ENCODE data around the gene NEK6. TPM values are rescaled to one million over a fixed set of nuclear protein-coding genes. Genes with fewer than 3 reads are reported as not detected.
A peak's percentile ranks its signal among the peaks of the same experiment; 100 is the strongest.

The NEK6 gene
- total RNA-seq (100 to 1,000 TPM; 104 to 132 TPM), polyA plus RNA-seq (ENCODE audit: insufficient read length in 6 of 6) (10 to 100 TPM; 38.4 to 47.0 (median 43.2) TPM)
- long read RNA-seq, donor 1, transcript NEK6-201 (10 exons, 3,447 nt) = major isoform, 8 of 457 reads
- long read RNA-seq, donor 1, partial matches to known transcripts = 447 of 457 reads
- long read RNA-seq, donor 1, other reads (novel, unspliced or antisense) = 0 of 457 reads
- long read RNA-seq, donor 2, transcript NEK6-201 (10 exons, 3,447 nt) = major isoform, 19 of 377 reads
- long read RNA-seq, donor 2, partial matches to known transcripts = 355 of 377 reads
- long read RNA-seq, donor 2, other reads (novel, unspliced or antisense) = 0 of 377 reads
- long read RNA-seq, donor 3, transcript NEK6-201 (10 exons, 3,447 nt) = major isoform, 15 of 310 reads
- long read RNA-seq, donor 3, partial matches to known transcripts = 295 of 310 reads
- long read RNA-seq, donor 3, other reads (novel, unspliced or antisense) = 0 of 310 reads
- long read RNA-seq, donor 4, transcript NEK6-201 (10 exons, 3,447 nt) = major isoform, 23 of 53 reads
- long read RNA-seq, donor 4, transcript NEK6-214 (10 exons, 2,573 nt) = minor isoform, 10 of 53 reads
- long read RNA-seq, donor 4, partial matches to known transcripts = 7 of 53 reads
- long read RNA-seq, donor 4, other reads (novel, unspliced or antisense) = 13 of 53 reads
- long read RNA-seq, donor 5, transcript NEK6-214 (10 exons, 2,573 nt) = minor isoform, 5 of 368 reads
- long read RNA-seq, donor 5, transcript NEK6-201 (10 exons, 3,447 nt) = major isoform, 16 of 368 reads
- long read RNA-seq, donor 5, partial matches to known transcripts = 208 of 368 reads
- long read RNA-seq, donor 5, other reads (novel, unspliced or antisense) = 139 of 368 reads
- long read RNA-seq, donor 6, transcript NEK6-201 (10 exons, 3,447 nt) = major isoform, 12 of 305 reads
- long read RNA-seq, donor 6, partial matches to known transcripts = 97 of 305 reads
- long read RNA-seq, donor 6, other reads (novel, unspliced or antisense) = 195 of 305 reads
- long read RNA-seq, donor 7, transcript NEK6-201 (10 exons, 3,447 nt) = major isoform, 5 of 492 reads
- long read RNA-seq, donor 7, partial matches to known transcripts = 319 of 492 reads
- long read RNA-seq, donor 7, other reads (novel, unspliced or antisense) = 166 of 492 reads
- long read RNA-seq, donor 8, transcript NEK6-201 (10 exons, 3,447 nt) = major isoform, 12 of 353 reads
- long read RNA-seq, donor 8, transcript NEK6-214 (10 exons, 2,573 nt) = minor isoform, 5 of 353 reads
- long read RNA-seq, donor 8, partial matches to known transcripts = 216 of 353 reads
- long read RNA-seq, donor 8, other reads (novel, unspliced or antisense) = 119 of 353 reads
- long read RNA-seq, donor 9 = 0 reads
- long read RNA-seq, donor 10, transcript NEK6-201 (10 exons, 3,447 nt) = major isoform, 35 of 61 reads
- long read RNA-seq, donor 10, partial matches to known transcripts = 3 of 61 reads
- long read RNA-seq, donor 10, other reads (novel, unspliced or antisense) = 19 of 61 reads
- long read RNA-seq, donor 11, transcript NEK6-201 (10 exons, 3,447 nt) = major isoform, 7 of 417 reads
- long read RNA-seq, donor 11, partial matches to known transcripts = 407 of 417 reads
- long read RNA-seq, donor 11, other reads (novel, unspliced or antisense) = 0 of 417 reads
- long read RNA-seq, donor 12, transcript NEK6-201 (10 exons, 3,447 nt) = major isoform, 18 of 397 reads
- long read RNA-seq, donor 12, partial matches to known transcripts = 378 of 397 reads
- long read RNA-seq, donor 12, other reads (novel, unspliced or antisense) = 0 of 397 reads

DNA sequence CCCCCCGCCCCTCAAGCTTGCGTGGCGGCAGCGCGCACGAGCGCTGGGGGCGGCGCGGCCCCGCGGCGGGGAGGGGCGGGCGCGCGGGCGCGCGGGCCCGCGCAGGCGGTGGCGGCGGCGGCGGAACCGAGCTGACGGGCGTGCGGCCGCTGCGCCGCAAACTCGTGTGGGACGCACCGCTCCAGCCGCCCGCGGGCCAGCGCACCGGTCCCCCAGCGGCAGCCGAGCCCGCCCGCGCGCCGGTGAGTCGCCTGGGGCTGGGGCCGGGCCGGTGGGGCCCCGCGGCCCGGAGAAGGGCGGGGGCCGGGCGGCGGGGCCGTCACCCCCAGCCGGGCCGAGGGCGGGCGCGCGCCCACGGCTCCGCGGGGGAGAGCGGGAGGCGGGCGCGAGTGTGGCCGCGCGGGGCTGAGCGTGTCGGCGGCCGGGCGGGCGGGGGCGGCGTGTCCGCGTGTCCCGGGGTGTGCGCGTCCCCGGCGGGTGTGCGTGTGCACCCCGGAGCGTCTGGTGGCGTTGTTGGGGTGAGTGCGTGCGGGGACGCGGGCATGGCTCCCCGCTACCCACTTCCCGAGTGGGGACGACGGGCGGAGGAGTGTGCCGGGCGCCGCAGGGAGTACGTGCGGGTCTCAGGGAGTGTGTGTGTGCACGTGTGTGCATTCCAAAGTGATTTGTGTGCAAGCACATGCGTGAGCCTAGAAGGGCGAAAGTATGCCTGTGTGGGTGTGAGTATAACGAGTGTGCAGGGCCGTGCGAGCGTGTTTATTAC lies at the start of gene NEK6:
TSS of gene NEK6 (plus strand) at position 106 of the 763 bp plus-strand sequence. CDS start 44,016 bp downstream, outside the sequence.
- Histone ChIP-seq H3K4me1 (peaks cover 32 to 58% of the 10 kb centered on the region in 2 donors), H3K27ac (peak within 1 kb of the TSS; percentile 94 to 96), H3K4me3 (peak within 1 kb of the TSS; percentile 66 to 73), H3K36me3 (peaks cover 0 to 2% of the 10 kb centered on the region in 2 donors), H3K9me3 (no peaks in the 10 kb centered on the region), H3K27me3 (no peaks in the 10 kb centered on the region)
- DNase-seq (peak in 1 of 4 donors; percentile 92), ATAC-seq (peak; percentile 41)
- TF ChIP-seq CTCF (IDR thresholded peaks at IDR 0.05) = no peak
- intact Hi-C loops (cut with DNase I) = no loop called here

- ATAC-seq (no peak), DNase-seq (no peak)
- H3K36me3 ChIP-seq = no peaks in the 10 kb centered on the region
- H3K9me3 ChIP-seq = no peaks in the 10 kb centered on the region
- H3K27ac ChIP-seq = no peak overlapping the region
- no peak for TF ChIP-seq CTCF (IDR thresholded peaks at IDR 0.05)
- intact Hi-C loops (cut with DNase I) = no loop called here
- no peak overlapping the region for H3K4me3 ChIP-seq
- H3K4me1 ChIP-seq = peaks cover 0 to 22% of the 10 kb centered on the region in 2 donors
- no peaks in the 10 kb centered on the region for H3K27me3 ChIP-seq
Measured at GRCh38 chr9:124208571-124208970, 49.2 kb upstream of the NEK6 start.

DNA sequence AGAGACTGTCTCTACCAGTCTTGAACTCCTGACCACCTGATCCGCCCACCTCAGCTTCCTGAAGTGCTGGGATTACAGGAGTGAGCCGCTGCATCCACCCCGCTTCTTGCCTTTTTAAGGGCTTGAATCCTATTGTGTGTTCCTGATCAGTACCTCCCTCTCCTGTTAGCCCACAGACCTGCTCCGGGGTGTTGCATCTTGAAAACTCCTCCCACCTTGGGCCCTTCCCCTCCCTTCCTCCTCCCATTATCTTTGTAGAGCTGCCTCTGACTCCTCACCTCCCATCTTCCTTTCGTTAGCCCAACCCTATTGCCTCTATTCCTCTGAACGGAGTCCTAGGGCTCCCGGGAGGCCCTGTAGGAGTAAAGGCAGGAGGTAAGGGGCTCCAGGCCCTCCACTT lies 48.5 kb upstream of the NEK6 start:
- TF ChIP-seq CTCF (IDR thresholded peaks at IDR 0.05) = no peak
- no peak for ATAC-seq
- intact Hi-C loops (cut with DNase I) = no loop called here
- H3K9me3 ChIP-seq = no peaks in the 10 kb centered on the region
- H3K4me3 ChIP-seq = no peak overlapping the region
- H3K27ac ChIP-seq = no peak overlapping the region
- peaks cover 0 to 23% of the 10 kb centered on the region in 2 donors for H3K4me1 ChIP-seq
- DNase-seq = no peak
- H3K36me3 ChIP-seq = no peaks in the 10 kb centered on the region
- no peaks in the 10 kb centered on the region for H3K27me3 ChIP-seq

GRCh38 chr9:124209774-124210173 lies 48.0 kb upstream of the NEK6 start:
- Histone ChIP-seq H3K9me3 (no peaks in the 10 kb centered on the region), H3K36me3 (no peaks in the 10 kb centered on the region), H3K4me3 (no peak overlapping the region), H3K4me1 (peaks cover 0 to 27% of the 10 kb centered on the region in 2 donors), H3K27me3 (no peaks in the 10 kb centered on the region), H3K27ac (no peak overlapping the region)
- intact Hi-C loops (cut with DNase I) = no loop called here
- no peak for DNase-seq
- no peak for TF ChIP-seq CTCF (IDR thresholded peaks at IDR 0.05)
- no peak for ATAC-seq

Measured in left lung (tissue), 14 donors.